ENCODE results near the gene ASB13.

ASB13 gene

GRCh38 chr10:5590816-5591215 is 75.6 kb downstream of the ASB13 start:
- no peak for TF ChIP-seq CTCF (IDR thresholded peaks at IDR 0.05; ENCODE audit: low read depth, low read length, missing control alignments)
- no peak overlapping the region for H3K4me3 ChIP-seq (replicated peaks; ENCODE audit: low read depth, low read length)
- DNase-seq (ENCODE audit: extremely low read depth, low read depth), result no peak

GRCh38 chr10:5589661-5590511 is 76.5 kb downstream of the ASB13 start:
- peak; percentile 22 for TF ChIP-seq CTCF (IDR thresholded peaks at IDR 0.05; ENCODE audit: low read depth, low read length, missing control alignments)
- H3K4me3 ChIP-seq (replicated peaks; ENCODE audit: low read depth, low read length), result no peak overlapping the region
- DNase-seq (ENCODE audit: extremely low read depth, low read depth), result no peak

- TF ChIP-seq CTCF (IDR thresholded peaks at IDR 0.05; ENCODE audit: low read depth, low read length, missing control alignments), result no peak
- H3K4me3 ChIP-seq (replicated peaks; ENCODE audit: low read depth, low read length), result no peak overlapping the region
- no peak for DNase-seq (ENCODE audit: extremely low read depth, low read depth)
Measured at GRCh38 chr10:5589011-5589660, 77.3 kb downstream of the ASB13 start.
